Epithelial cell of prostate (primary cell): ENCODE results near the gene UBALD1.

Experiments
- DNase-seq: peaks from one replicate; pipeline ENCODE4 v3.0.0-alpha.2; 2011; ENCODE audit warnings: low read depth, low spot score
- H3K27ac ChIP-seq: fragments of 450-650 bp; 2 replicates; pipeline ENCODE4 v1.5.1; 2017; ENCODE audit warnings: mild to moderate bottlenecking

The UBALD1 gene

GRCh38 chr16:4617880-4618279 is 3.2 kb upstream of the UBALD1 start:
- H3K27ac ChIP-seq: no peak overlapping the region
- DNase-seq: no peak

- peak; percentile 99 for DNase-seq
- H3K27ac ChIP-seq: peak overlapping the region; percentile 85
Observed at GRCh38 chr16:4616047-4616811, 1.5 kb upstream of the UBALD1 start.

GRCh38 chr16:4615384-4616046 is 827 bp upstream of the UBALD1 start:
- no peak for DNase-seq
- H3K27ac ChIP-seq: peak overlapping the region; percentile 85

GRCh38 chr16:4613636-4614570 is 785 bp downstream of the UBALD1 start:
- H3K27ac ChIP-seq: peak overlapping the region; percentile 85
- no peak for DNase-seq

- H3K27ac ChIP-seq: peak overlapping the region; percentile 85
- no peak for DNase-seq
Observed at GRCh38 chr16:4612977-4613635, 1.6 kb downstream of the UBALD1 start.

GRCh38 chr16:4612474-4612931 is 2.2 kb downstream of the UBALD1 start:
- no peak overlapping the region for H3K27ac ChIP-seq
- DNase-seq: no peak

GRCh38 chr16:4611337-4612021 is 3.2 kb downstream of the UBALD1 start:
- H3K27ac ChIP-seq: no peak overlapping the region
- no peak for DNase-seq

GRCh38 chr16:4610011-4611005 is 4.4 kb downstream of the UBALD1 start:
- DNase-seq: no peak
- no peak overlapping the region for H3K27ac ChIP-seq

GRCh38 chr16:4609200-4610010 is 5.3 kb downstream of the UBALD1 start:
- DNase-seq: no peak
- H3K27ac ChIP-seq: no peak overlapping the region

GRCh38 chr16:4608704-4608980 is 6.0 kb downstream of the UBALD1 start:
- H3K27ac ChIP-seq: no peak overlapping the region
- no peak for DNase-seq

- DNase-seq: no peak
- H3K27ac ChIP-seq: no peak overlapping the region
Observed at GRCh38 chr16:4607841-4608703, 6.6 kb downstream of the UBALD1 start.

GRCh38 chr16:4606354-4606753 is 8.3 kb downstream of the UBALD1 start:
- no peak for DNase-seq

GRCh38 chr16:4604401-4604800 is 10.3 kb downstream of the UBALD1 start:
- no peak for DNase-seq

More at GRCh38 chr16:4606354-4606753, 8.3 kb downstream of the UBALD1 start:
- H3K27ac ChIP-seq: no peak overlapping the region

GRCh38 chr16:4603624-4604170 is 11.0 kb downstream of the UBALD1 start:
- DNase-seq: no peak

More at GRCh38 chr16:4604401-4604800, 10.3 kb downstream of the UBALD1 start:
- no peak overlapping the region for H3K27ac ChIP-seq

GRCh38 chr16:4602331-4602730 is 12.4 kb downstream of the UBALD1 start:
- DNase-seq: no peak

More at GRCh38 chr16:4603624-4604170, 11.0 kb downstream of the UBALD1 start:
- H3K27ac ChIP-seq: no peak overlapping the region

GRCh38 chr16:4601864-4602186 is 12.9 kb downstream of the UBALD1 start:
- no peak overlapping the region for H3K27ac ChIP-seq
- DNase-seq: no peak

More at GRCh38 chr16:4602331-4602730, 12.4 kb downstream of the UBALD1 start:
- no peak overlapping the region for H3K27ac ChIP-seq
